GM19328 (cell line): ENCODE results near the gene NUDT9.
"Not testable (repeated sequence)": the region's sequence is repeated elsewhere in the genome, so short reads cannot be mapped to it uniquely, and the experiment has no call there.

Experiments used
- ATAC-seq: cut with Tn5 transposase; IDR thresholded peaks from one replicate; pipeline ENCODE4 v1.9.1; 2021; ENCODE audit warnings: mild to moderate bottlenecking, moderate library complexity; ENCODE audit not compliant: unreplicated experiment

The NUDT9 gene

GRCh38 chr4:87458913-87459312, 36.5 kb downstream of the NUDT9 start:
- ATAC-seq: no peak

- no peak for ATAC-seq
Observed at GRCh38 chr4:87461281-87461700, 38.9 kb downstream of the NUDT9 start.

- ATAC-seq: no peak
Observed at GRCh38 chr4:87462102-87462501, 39.7 kb downstream of the NUDT9 start.

DNA sequence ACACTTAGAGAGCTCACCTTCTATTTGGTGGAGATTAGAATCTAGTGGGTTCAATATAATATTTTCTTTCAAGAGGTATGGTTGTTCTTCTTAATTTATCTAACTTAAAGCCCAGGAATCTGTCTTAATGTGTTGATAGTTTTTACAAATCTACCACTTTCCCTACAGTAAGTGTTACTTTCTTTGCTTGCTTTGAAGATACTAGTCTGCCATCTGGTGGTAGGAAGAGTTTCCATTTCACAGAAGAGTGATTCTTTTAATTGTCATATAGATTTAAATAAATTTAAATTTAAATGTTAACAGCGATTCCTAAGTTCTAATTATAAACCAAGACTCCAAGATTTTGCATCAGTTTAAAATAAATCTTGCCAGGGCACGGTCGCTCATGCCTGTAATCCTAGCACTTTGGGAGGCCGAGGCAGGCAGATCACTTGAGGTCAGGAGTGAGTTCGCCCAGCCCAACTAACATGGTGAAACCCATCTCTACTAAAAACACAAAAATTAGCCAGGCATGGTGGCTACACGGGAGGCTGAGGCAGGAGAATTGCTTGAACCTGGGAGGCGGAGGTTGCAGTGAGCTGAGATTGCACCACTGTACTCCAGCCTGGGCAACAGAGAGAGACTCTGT, 43.5 kb downstream of the NUDT9 start:
- no peak for ATAC-seq

- ATAC-seq: no peak
Observed at GRCh38 chr4:87469390-87469789, 47.0 kb downstream of the NUDT9 start.

GRCh38 chr4:87476934-87477333, 54.6 kb downstream of the NUDT9 start:
- no peak for ATAC-seq

DNA sequence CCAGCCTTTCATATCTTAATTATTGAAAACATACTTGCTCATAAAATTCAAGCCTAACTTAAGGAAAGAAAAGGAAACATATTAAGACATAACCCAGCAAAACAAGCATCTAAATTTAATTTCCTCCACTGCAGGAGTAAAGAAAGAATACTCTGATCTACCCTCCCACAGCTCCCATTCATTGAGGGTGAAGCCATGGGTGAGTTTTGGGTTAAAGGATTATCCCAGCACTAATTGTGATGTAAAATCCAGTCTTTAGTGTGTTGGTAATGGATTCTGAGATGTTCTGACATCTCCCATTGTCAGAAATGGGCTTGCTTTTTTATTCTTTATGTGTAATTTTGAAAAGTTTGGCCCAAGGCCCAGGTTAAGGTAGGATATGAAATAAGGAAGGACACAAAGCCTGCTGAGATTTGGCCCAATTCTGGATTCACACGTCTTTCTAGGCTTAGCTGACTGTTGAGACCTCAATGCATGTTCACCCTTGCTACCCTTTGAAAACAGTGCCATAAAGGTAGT, 56.4 kb downstream of the NUDT9 start:
- ATAC-seq: no peak

DNA sequence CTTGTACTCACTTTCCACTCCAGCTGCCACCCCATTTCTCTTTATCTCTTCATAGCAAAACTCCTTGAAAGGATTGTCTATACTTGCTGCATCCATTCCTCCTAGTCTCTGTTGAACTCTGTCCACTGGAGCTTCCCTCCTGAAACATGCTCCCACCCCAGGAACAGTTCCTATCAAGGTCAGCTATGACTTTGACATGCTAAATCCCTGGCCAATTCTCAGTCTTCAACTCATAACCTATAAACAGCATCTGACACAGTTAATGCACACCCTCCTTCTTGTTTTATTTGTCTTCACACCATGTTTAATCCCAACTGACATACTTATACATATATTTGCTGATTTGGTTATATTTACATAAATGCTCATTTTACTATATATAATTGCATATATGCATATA, 59.0 kb downstream of the NUDT9 start:
- ATAC-seq: no peak

DNA sequence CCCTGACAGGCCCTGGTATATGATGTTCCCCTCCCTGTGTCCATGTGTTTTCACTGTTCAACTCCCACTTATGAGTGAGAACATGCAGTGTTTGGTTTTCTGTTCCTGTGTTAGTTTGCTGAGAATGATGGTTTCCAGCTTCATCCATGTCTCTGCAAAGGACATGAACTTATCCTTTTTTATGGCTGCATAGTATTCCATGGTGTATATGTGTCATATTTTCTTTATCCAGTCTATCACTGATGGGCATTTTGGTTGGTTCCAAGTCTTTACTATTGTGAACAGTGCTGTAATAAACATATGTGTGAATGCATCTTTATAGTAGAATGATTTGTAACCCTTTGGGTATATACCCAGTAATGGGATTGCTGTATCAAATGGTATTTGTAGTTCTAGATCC, 60.9 kb downstream of the NUDT9 start:
- ATAC-seq: not testable (repeated sequence)

DNA sequence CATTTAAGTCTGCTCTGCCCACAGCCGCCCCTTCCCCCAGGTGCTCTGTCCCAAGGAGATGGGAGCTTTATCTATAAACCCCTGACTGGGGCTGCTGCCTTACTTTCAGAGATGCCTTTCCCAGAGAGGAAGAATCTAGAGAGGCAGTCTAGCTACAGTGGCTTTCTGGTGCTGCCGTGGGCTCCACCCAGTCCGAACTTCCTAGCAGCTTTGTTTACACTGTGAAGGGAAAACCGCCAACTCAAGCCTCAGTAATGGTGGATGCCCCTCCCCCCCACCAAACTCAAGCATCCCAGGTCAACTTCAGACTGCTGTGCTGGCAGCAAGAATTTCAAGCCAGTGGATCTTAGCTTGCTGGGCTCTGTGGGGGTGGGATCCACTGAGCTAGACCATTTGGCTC, 66.3 kb downstream of the NUDT9 start:
- ATAC-seq: not testable (repeated sequence)

DNA sequence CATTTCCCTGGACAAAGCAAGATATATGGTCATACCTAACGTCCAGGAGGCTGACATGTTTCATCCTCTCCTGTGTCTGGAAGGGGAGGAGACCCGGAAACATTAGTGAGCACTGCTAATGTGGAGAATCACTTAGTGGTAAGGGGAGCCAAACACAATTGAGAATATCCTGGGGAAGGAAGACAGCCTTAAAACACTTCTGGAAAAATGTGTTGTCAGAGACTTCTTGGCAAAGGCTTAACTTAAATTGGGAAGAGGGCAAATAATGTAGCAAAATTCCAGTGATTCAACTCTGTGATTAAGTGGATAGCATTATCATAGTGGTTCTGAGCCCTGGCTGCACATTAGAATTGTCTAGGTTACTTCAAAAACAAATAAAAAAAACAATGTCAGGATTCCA, 67.3 kb downstream of the NUDT9 start:
- no peak for ATAC-seq

GRCh38 chr4:87490664-87491369, 68.4 kb downstream of the NUDT9 start:
- no peak for ATAC-seq

DNA sequence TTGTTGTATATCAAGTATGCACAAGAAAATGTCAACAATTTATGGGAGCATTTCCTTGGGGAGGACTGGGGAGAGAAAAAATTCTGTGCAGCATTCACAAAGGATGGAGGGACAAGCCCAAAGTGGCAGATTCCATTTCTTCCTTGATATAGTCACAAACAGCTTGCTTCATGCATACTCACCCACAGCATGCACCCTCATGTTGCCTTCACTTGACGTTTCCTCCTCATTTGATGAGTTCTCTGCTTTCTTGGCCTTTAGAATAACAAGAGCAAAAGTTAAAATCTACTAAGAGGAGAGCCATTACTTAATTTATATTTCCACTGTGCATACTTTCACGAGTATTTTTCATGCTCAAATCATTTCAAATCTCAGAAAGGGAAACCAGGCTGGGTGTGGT, 69.1 kb downstream of the NUDT9 start:
- no peak for ATAC-seq

DNA sequence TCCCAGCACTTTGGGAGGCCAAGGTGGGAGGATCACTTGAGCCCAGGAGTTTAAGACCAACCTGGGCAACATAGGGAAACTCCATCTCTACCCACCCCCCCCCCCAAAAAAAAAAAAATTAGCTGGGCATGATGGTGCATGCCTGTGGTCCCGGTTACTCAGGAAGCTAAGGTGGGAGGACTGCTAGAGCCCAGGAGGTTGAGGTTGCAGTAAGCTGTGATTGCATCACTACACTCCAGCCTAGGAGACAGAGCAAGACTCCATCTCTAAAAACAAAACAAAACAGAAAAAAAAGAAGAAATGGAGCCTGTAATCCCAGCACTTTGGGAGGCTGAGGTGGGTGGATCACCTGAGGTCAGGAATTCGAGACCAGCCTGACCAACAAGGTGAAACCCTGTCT, 69.5 kb downstream of the NUDT9 start:
- ATAC-seq: not testable (repeated sequence)

DNA sequence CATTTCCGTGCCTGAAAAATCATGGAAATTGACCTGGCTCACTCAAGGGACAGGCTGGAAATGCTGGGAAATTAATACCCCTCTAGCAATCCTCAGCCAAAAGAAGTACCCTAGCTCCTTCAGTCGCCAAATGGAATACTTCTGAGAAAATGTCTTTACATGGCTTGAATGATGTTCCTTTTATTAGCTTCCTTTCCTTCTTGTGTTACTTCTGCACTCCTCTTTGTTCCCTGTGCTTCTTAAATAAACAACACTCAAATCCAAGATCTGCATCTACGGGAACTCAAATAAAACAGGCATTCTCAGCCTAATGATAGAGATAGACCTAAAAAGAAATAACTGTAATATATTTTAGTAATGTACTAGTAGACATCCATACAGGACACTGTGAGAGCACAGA, 70.7 kb downstream of the NUDT9 start:
- ATAC-seq: no peak

- ATAC-seq: no peak
Observed at GRCh38 chr4:87497159-87497558, 74.8 kb downstream of the NUDT9 start.

- ATAC-seq: no peak
Observed at GRCh38 chr4:87497578-87497977, 75.2 kb downstream of the NUDT9 start.

DNA sequence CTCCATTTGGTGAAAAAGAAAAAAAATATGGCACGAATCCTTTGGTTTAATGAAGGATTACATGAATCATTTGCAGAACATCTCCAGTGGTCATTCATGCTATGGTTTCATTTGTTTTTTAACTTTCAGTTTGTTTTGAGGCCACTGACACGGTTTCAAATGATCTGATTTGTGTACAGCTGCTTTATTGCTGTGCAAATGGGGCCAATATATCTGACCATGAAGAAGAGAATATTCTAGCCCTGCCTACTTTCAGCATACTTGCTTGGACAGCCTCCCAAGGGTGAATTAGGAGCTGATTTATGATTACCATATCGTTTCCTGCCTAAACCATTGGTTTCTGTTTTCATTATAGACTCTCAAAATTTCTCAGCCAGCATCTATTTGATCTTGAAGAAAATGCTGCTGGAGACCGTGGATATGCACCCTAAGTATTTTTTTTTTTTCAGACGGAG, 76.1 kb downstream of the NUDT9 start:
- no peak for ATAC-seq

DNA sequence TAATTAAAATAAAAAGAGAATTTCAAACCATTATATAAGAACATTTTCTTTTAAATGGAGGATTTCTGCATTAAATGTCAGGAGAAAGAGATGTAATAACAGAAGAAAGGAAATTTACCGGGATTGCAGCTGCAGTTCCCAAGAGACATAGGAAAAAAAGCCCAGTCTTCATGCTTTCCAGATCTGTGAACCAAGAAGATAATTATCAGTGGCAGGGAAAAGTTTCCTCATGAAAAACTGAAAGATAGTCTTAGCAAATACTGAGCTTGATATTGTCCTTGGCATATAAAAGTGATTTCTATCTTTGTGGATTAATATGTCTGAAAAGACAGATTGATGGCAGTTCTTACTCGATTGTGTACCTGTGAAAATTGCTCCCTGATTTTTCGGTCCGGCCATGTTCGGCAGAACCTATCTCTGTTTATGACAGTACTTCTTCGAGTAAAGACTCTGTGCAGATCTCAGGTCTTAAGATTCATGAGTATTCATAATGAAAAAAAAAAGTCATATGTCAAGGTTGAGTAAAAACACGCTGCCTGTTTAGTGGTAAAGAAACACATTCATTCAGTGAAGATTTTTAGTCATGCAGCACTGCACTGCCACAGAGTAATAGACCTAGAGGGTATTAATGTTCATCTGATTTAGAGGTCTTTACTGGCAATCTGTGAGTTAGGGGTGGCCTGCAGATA, 77.2 kb downstream of the NUDT9 start:
- ATAC-seq: peak; percentile 75

DNA sequence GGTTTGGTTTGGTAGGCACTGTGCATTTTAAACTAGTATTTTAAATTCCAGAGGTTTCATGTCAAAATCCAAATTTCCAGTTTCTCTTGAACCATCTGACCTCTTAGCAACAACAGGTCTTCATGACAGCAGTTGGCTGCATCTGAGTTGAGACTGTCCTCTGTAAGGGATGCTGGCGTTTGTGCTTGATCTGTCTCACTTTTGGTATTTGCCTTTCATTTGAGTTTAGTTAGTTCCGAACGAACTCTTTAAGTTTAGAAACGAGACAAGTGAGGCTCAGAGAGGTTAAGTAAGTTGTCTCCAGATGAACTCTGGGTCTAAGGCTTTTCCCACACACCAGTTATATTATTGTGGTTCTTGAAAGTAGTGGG, 77.7 kb downstream of the NUDT9 start:
- peak; percentile 45 for ATAC-seq

DNA sequence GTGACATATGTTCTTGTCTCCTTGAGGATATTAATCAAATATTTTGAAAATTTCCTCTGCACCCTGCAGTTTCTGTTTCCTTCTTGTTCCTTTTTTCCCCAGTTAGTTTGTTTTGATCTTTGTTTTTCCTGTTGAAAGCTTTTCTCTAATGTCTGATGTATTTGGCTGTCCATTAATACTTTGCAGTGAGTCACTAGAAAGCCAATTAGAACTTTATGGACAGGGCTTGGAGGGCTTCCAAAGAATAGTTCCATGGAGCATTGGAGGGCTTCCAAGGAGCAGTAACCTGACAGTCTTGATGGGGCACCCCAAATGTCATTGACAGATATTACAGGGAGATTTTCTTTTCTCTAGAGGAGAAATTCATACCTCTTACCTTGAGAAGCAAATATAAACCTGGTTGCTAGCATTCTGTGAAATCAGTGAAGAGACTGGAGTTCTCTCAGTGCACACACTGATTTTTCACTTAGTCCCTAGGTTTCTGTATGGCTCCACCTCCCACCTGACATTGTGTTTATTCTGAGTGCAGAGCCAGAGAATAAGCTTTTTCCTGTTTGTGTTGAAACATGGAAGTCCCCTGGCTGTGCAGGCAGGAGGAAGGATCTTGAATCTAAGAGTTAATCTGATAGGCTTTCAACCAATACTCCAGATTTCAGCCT, 80.3 kb downstream of the NUDT9 start:
- no peak for ATAC-seq
